Esophagus muscularis mucosa (tissue), 3 donors: ENCODE measurements around the gene LIFR.

Experiments
- CTCF ChIP-seq, 3 experiments: fragments of 200-600 bp in 2 of 3; fragments of 450-650 bp in 1 of 3; sonication (generic) in 2 of 3; IDR thresholded peaks; one replicate each; pipeline ENCODE4 v1.5.1; 2017 to 2019; ENCODE audit warnings: antibody characterized with exemption in 3 of 3, mild to moderate bottlenecking in 2 of 3, moderate library complexity in 1 of 3
- POLR2A ChIP-seq: fragments of 450-650 bp; IDR thresholded peaks from one replicate; pipeline ENCODE4 v1.6.1; 2017; ENCODE audit warnings: antibody characterized with exemption, moderate library complexity, mild to moderate bottlenecking, low read depth

GRCh38 chr5:38443390-38443789 lies 113.1 kb downstream of the LIFR start:
- TF ChIP-seq CTCF (IDR thresholded peaks at IDR 0.05) (no peak), POLR2A (no peak)
